NCI-H1105 treated with DMSO at 0.1 percent for 48 hours (cell line): ENCODE data around the gene RIMBP2.

Source experiments
- DNase-seq: peaks from one replicate; lab custom pipeline; 2025; lab: John Stamatoyannopoulos, UW

The RIMBP2 gene

DNA sequence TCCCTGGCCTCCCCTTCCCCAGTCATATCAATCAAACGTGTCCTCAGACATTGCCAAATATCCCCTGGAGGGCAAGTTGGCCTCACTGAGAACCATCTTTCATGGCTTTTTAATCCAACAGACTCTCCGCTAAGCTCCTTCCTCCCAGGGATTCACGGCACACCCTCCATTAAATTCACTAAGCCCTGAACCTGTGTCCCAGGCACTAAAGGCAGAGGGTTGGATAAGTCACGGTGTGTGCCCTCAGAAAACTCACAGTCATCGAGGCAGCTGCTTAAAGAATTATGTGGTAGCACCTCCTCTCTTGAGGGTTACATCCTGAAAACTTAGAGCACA lies 211.3 kb downstream of the RIMBP2 start:
- no peak for DNase-seq

DNA sequence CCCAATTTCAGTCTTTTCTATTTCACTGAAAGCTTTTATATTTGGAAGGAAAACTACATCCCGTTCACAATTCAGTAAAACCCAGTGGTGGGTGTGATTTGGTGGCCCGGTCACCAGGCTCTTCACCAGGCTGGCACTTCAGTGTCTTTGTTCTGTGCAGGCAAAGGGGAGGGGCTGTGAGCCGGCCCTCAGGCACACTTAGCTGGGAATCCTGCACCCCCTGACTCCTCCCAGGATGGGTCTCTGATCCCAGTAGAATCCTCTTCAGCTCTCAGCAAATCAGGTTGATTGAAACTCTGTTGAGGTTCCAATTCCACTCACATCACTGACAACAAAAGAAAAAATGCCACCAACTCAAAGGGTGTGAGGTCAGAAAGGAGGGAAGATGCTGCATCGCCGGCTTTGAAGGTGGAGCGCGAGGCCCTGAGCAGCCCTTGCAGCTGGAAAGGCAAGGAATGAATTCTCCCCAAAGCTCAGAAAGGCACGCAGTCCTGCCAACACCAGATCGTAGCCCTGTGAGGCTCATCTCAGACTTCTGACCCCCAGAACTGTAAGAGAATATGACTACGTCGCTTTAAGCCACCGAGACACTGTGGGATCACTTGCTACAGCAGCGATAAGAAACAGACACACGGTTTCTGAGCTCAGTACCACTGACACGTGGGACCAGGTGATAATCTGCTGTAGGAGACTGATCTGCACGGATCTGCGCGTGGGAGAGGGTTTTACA lies 211.8 kb downstream of the RIMBP2 start:
- DNase-seq, result no peak

DNA sequence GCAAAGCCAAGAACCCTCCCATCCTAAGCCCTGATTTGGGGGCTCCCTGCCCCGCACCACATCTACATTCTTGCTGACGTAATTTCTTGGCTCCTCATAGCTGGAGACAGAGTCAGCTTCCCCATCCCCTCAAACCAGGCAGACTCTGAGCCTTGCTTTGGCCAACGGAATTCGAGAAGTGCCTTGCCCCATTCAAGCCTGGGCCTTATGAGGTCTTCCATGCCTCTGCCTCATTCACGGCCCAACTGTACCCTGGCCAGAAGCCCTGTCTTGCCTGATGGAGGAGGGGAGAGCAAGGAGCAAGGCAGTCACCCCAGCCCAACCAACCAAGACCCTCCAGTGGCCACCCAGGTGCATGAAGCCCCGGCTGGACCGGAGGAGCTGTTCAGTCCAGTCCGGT lies 214.3 kb downstream of the RIMBP2 start:
- DNase-seq, result no peak

DNA sequence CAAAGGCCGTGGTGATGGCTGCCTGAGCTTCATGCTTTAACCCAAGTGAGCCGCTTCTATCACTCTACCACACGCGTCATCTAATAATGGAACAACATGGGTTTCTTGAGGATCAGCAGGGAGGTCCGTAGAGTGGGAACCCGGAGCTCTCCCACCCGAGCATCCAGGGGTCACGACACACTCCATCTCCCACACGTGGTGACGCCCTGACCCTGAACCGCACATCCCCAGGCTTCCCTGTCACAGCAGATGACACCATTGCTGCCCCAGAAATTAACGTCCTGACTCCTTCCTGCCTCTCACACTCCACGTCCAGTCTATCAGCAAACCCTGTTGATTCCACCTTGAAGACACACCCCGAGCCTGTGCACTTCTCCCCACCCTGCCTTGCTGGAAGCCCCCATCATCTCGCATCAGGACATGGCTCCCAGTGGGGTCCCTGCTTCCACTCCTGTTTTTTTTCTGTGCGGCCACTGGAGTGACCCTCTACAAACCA lies 215.2 kb downstream of the RIMBP2 start:
- no peak for DNase-seq

DNA sequence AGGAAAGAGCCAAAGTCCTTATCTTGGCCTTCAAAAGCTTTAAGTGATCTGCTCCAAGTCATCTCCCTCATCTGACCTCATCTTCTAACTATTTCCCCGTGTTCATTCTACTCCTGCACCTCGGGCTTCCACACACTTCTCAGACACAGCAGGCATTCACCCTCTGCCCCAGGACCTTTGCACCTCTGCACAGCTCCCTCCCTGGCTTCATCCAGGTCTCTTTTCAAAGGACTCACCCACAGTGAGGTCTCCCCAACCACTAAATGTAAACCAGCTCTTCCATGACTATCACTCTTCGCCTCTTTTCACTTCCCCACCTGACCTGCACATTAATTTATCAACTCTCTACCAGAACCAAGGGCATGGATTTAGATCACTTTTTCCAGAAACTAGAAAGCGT lies 216.6 kb downstream of the RIMBP2 start:
- DNase-seq, result no peak

DNA sequence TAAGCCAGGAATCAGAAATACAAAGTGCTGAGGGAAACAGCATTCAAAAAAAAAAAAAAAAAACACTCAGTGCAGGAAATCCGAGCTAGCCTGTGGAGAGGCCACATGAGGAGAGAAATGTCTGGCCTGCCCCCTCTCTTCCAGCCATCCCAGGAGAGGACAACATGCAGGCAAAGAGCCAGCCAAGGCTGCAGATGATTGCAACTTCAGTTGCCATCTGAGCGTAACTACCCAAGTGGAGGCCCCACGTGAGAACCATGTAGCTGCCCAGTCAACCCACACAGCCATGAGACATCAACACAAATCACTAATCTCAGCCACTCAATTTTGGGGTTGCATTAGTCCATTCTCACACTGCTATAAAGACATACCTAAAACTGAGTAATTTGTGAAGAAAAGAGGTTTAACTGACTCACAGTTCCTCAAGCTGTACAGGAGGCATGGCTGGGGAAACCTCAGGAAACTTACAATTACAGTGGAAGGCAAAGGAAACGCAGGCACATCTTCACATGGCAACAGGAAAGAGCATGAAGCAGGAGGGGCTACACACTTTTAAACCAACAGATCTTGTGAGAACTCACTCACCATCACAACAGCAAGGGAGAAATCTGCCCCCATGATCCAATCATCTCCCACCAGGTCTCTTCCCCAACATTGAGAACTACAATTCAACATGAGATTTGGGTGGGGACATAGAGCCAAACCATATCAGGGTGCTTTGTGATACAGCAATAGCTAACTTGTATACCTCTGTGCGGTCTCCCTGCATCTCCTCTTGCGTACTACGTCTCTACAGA lies 217.3 kb downstream of the RIMBP2 start:
- DNase-seq, result no peak

DNA sequence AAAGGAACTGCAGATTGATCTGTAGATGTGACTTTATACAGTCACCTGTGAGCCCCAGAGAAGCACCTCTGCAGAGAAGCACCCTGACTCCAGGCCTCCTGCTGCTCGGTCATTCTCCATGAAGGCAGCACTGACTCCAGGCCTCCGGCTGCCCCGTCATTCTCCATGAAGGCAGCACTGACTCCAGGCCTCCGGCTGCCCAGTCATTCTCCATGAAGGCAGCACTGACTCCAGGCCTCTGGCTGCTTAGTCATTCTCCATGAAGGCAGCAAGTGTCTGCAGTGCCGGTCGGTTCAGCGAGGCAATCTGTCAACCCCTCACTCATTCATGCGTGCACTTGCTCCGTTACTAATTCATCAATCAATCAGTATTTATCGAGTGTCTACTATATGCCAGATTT lies 218.1 kb downstream of the RIMBP2 start:
- DNase-seq, result no peak

DNA sequence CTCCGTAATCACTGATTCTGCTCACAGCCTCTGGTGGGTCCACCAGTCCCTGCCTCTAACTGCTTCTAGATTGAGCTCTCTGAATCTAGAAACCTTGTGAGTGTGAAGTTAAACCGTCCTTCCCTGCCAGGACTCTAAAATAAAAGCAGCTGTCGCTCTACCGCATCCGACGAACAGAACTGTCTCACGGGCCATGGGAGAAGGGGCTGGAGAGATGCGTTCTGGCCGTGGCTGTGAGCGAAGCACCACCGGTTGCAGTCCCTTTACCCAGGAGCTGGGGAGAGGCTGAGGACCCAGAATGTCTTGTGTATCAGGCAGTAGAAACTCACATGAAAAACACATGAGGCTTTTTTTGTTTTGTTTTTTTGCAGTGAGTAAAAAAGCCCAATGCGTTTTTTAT lies 218.8 kb downstream of the RIMBP2 start:
- no peak for DNase-seq

DNA sequence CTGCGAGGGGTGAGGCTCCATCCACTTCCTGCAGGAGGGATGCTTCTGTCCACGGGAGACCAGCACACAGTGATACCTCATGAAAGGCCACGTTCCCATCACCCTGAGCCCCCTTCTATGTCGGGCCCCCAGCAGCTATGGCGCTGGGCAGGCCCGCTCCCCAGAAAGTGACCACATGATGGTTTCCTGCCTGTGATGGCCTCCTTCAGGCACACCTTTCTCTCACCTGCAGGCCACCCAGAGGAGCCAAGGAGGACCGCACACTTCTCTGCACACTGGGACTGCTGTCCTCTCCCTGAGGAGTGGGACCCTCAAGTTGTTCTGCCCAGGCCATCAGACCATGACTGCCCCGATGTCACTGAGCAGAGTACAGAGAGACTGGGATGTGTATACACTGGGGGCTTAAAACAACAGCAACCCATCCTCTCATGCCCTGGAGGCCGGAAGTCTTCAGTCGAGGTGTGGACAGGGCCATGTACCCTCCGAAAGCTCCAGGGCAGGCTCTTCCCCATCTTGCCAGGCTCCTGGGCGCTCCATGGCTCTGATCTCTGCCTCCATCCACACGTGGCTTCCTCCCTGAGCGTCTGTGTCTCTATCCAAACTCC lies 219.5 kb downstream of the RIMBP2 start:
- no peak for DNase-seq

DNA sequence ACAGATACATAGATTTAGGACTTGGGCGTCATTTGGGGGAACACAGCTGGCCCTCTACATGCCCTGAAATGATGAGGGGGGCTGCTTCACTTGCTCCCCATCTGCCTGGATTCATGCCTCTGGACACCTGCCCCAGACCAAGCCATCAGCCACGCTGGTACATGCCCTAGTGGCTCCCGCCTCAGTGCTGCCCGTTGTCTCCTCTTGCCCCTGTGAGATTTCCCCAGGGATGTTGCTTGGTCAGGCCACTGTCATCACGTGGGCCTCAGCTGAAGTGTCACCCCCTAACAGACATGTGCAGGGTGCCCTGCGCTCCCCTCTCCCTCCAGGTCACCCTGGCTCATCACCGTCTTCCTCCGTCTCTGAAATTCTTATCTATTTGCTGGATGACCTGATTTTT lies 220.9 kb downstream of the RIMBP2 start:
- DNase-seq, result no peak

DNA sequence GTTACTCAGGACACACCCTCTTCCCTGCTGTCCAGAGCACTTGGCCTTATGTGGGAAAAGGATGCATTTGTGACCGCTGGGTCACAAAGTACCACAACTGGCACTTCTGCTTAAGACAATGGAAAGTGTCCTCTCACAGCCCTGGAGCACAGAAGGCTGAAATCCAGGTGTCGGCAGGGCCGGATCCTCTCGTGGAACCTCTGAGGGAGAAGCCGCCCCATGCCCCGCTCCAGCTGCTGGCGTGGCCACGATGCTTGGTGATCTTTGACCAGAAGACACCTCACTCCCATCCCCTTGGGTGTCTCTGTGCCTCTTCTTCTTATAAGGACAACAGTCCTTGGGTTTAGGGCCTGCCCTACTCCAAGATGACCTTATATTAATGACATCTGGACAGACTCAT lies 221.4 kb downstream of the RIMBP2 start:
- DNase-seq, result no peak

DNA sequence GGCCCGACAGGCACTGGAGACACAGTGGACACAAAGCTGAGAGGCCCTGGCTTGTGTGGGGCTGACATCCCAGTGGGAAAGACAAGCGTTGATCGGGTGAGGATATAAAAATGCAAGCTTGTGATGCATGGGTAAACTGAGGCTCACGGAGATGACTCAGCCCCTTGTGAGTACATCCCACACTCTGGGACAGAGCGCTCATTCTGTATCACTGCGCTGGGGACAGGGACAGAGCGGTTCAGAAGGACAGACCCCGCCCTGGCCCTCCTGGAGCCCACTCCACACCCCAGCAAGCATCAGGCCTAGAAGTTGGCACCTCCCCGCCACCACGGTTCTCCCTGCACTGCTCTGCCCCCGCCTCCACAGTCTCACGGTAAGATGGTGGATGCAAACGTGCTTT lies 222.1 kb downstream of the RIMBP2 start:
- no peak for DNase-seq

DNA sequence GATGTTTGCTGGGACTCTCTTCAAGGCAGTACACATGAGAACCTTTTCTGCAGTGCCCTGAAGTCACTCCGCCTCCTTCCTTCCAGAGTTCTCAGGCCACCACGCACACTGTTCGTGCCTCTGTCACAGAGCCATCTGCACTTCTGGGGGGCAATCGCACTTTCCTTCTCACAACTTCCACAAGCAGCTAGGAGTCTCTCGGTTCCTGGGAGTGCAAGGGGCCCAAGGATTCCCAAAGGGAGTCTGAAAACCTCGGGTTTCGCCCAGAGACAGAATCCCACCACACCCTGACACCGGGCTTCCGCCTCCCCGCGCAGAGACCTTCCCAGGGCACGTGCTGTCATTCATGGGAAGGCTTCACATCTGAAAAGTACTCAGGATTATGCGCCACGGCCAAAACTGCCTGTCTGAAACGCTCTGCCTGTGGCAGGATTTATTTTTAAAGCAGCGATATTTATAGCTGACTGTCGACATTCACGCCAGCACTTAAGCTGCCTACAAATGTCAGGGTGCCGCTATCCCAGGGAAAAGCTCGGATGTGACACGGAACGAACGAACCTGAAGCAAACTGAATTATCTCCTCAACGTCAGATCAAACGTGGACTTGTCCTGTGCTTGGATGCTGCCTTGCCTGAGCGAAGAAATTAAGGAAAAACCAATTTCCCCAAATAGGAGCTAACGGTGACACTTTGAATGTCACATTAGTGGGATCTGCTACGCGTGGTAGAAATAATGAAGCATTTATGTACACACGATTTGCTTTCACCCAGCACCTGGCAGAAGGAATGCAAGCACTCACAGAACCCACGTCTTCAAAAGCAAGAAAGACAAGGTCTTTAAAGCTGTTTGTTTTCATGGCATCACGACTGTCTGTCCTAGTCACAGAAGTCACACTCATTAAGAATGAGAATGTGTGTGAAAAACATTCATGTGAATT lies 224.4 kb downstream of the RIMBP2 start:
- DNase-seq, result no peak

DNA sequence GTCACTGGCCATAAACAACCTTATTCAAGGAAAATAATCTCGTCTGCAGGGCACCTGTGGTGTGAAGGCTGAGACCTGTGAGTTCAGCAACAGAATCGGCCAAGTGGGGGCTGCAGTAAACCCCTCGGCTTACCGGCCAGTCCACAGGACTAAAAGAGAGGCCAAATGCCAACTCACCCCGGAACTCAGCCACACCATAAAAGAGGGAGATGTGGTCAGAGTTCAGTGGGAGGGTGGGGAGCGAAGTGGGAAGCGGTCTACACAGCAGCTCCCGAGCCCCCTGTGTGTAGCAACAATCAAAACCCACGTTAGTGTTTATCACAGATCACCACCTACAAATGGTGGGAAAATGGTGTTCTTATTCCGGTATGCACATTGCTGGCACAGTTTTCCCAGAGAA lies 225.4 kb downstream of the RIMBP2 start:
- DNase-seq, result no peak

DNA sequence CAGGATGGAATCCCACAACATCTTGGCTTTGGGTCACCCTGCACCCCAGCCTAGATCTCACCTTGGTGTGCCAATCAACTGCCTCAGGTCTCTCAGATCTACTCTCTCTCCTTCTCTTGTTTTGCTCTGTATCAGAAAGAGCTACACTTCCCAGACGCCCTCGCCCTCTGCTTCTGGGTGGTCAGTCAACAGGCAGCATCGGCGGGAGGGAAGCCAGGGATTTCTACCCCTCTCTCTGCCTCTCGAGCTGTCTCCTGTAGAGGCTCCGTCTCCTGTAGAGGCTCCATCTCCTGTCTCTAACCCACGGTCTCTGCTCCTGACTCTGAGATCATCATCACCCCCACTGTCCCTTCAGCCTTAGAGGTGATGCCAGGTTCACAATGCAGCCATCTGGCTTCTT lies 226.8 kb downstream of the RIMBP2 start:
- no peak for DNase-seq

DNA sequence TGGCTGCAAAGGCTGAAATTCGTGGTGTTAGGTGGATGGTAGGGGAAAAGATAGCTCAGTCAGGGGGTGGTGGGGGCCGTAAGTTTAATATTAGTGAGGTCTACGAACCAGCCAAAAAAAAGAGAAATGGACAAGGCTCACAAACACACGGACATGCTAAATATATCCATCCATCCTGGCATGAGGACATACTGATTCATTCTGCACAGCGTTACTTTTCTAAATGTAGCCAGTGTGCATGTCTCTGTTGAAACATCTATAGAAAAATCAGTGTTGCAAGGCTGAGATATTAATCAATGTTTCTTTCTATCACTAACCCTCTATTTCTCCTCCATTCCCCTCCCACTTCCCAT lies 227.8 kb downstream of the RIMBP2 start:
- no peak for DNase-seq

DNA sequence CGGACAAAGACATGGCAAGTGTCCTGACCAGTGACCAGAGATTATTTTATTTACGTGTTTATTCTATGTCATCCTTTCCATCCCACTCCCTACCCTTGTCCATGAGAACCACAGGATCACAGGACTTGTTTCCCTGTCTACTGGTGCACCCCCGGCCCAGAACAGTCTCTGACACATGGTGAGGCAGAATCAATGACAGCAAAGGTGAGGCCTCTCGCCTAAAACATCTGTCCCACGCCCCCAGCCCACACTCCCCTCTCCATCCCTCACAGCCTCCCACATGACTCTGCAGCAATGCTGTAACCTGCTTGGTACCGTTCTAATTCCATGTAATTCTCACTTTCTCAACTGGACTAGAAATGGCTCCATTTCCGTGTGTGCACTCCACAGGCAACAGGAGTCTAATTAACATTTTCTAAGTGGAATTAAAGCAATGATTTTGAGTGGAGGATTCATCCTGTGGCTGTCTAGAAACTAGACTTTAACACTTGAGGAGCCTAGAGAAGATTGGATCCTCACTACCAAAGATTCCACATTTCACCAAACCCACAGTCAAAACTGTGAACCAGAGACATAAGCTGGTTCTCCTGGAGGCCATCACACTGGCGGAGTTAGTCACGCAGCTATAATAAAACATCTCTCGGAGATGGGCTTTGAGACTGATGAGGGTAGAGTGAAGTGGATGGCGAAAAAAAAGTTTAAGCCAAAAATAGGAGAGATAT lies 228.3 kb downstream of the RIMBP2 start:
- DNase-seq, result no peak

DNA sequence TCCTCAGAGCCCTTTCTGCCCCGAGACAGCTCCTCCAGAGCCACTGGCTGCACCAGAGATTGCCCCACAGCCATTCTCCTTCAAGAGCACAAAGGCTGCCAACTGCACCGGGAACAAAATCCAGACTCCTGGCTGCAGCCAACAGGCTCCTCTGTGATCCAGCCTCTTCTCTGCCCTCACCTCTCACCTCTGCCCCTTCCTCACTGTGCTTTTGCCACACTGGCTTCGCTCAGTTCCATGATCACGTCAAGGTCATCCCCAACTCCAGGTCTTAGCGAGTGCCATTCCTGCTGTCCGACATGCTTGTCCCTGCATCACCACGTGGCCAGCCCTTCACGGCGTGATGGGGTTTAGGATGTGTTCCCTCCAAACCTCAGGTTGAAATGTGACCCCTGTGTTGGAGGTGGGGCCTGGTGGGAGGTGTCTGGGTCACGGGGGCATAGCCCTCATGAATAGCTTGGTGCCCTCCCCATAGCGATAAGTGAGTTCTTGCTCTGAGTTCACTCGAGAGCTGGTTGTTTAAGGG lies 229.1 kb downstream of the RIMBP2 start:
- DNase-seq, result no peak

DNA sequence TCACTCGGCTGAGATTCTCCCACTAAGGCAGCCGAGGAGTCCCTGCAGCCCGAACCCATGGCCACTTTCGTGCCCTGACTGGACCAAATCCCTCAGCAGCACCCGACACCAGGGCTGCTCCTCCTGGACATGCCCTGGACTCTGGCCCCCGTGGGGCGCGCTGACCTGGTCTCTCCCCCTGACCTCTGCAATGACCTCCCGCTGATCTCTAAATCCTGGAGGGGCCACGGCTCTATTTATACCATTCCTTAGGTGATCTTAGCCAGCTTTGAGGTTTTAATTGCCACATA lies 230.0 kb downstream of the RIMBP2 start:
- no peak for DNase-seq

DNA sequence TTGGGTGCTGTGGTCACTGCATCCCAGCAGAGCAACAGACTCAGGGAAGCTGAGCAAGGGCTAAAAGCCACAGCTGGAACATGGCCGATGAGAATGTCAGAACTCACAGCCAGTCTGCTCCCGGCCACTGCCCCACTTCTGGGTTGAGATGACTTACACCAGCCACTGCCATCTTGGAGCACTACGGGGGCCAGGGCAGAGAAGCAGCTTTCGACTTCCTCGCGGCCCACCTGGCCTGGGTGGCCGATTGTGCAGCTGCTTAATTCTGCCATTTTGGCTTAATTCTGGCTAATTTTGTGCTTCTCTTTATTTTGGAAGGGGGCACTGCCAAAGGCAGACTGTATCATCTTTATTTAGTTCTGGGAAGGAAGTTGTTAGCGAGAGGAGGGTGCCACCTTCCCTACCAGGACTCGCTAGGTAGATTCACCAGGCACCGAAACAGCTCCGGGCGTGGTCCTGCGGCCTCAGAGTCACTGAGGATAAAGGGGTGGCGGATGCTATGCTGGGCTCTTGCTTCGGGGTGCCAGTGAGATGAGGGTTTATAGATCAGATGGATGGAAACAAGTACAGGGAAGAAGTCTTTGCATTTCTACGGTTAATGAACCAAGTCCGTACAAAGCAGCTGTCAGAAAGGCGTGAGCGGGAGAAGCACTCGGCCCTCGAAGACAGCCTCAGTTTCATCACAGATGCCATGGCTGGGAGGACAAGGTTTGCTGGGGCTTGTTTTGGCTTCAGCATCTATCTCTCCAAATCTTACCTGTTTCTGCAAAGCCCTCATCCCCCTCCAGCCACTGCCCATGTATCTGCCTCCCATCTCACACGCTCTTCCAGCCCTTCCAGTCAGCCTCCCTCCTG lies 230.6 kb downstream of the RIMBP2 start:
- no peak for DNase-seq

DNA sequence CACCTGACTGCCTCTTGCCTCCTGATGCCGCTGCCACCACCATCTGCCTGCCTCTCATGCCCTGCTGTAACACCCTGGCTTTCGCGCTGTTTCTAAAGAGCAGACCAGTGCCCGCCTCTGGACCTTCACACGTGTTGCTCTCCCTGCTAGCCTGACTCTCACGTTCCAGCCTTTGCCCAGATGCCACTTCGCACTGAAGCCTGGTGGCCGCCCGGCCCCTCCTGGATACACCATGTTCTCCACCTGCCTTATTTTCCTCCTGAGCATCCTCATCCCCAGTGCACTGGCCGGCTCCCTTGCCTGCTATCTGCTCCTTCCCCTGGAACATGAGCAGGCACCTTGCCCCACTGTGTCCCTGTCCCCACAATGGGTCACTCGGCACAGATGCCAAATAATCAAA lies 231.9 kb downstream of the RIMBP2 start:
- no peak for DNase-seq
